ENCODE results near the gene ORMDL2.

DNA sequence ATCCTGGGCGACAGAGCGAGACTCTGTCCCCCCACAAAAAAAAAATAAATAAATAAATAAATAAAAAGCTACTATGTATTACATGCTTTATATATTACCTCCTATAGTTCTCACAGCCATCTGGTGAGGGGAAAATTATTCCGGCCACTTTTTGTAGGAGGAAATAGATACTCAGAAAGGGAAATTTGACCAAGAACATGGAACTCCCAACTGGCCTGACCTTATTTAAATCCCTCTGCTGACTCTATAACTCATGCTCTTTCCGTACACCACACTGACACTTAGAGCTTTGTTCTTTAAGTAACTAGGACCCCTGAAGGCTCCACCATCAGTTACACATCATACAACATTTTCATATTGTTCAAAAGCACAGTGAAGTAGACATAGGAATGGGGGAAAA lies 27.1 kb downstream of the ORMDL2 start:
- TF ChIP-seq EZH2 (IDR thresholded peaks at IDR 0.05; ENCODE audit: low read depth, unreplicated experiment), result no peak
- TF ChIP-seq, protein P1, sequence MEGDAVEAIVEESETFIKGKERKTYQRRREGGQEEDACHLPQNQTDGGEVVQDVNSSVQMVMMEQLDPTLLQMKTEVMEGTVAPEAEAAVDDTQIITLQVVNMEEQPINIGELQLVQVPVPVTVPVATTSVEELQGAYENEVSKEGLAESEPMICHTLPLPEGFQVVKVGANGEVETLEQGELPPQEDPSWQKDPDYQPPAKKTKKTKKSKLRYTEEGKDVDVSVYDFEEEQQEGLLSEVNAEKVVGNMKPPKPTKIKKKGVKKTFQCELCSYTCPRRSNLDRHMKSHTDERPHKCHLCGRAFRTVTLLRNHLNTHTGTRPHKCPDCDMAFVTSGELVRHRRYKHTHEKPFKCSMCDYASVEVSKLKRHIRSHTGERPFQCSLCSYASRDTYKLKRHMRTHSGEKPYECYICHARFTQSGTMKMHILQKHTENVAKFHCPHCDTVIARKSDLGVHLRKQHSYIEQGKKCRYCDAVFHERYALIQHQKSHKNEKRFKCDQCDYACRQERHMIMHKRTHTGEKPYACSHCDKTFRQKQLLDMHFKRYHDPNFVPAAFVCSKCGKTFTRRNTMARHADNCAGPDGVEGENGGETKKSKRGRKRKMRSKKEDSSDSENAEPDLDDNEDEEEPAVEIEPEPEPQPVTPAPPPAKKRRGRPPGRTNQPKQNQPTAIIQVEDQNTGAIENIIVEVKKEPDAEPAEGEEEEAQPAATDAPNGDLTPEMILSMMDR (conservative IDR thresholded peaks at IDR 0.05; ENCODE audit: low read depth in 2 of 2), result no peak
